Measurements from ENCODE around the gene PTPRG.

- TF ChIP-seq POLR2A (IDR thresholded peaks at IDR 0.05) (no peak), CTCF (IDR thresholded peaks at IDR 0.05 in 4 of 5, conservative IDR thresholded peaks at IDR 0.05 in 1 of 5) (no peak)
Observed at GRCh38 chr3:61662861-61663260, 101.5 kb downstream of the PTPRG start.
